GM21529 (cell line): ENCODE measurements around the gene KANSL3.

Experiments used
- ATAC-seq: cut with Tn5 transposase; IDR thresholded peaks from one replicate; pipeline ENCODE4 v1.9.1; 2021; ENCODE audit not compliant: unreplicated experiment

The KANSL3 gene

DNA sequence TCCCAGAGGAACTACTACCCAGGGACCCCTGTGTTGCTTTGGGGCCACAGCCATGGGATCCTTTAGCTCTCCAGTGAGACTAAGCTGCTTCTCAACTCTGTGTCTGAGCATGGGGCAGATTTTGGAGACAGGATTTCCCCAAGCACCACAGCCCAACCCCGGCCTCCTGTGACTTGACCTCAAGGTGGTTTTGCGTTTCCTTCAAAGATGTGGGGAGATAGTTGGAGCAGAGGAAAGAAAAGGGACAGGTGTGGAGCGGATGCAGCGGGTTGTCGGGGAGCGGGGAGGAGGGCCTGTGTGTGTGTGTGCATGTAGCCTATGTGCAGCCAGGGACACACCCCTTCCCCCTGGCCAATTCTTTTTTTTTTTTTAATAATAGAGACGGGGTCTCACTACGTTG is 91.3 kb downstream of the KANSL3 start:
- no peak for ATAC-seq

DNA sequence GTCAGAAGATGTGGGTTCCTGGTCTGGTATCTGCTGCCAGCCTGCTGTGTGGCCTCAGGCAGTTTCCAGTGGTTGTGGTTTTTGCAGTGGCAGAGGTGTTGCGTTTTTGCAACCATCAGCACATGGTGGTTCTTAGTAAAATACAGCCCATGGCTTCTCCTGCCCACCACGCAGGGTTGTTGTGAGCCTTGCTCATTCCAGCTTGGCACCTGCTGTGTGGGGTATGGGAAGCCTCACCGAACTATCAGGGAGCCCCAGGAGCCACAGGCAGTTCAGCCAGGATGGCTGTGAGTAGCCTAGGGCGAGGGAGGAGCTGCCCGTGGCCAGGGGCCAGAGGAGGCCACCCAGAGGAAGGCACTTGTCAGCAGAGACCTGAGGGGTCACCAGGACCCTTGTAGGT is 91.8 kb downstream of the KANSL3 start:
- no peak for ATAC-seq
